Neural cell (in vitro differentiated cells): Measurements from ENCODE around the gene NCKAP5.

ENCODE experiments used
- EP300 ChIP-seq: fragments of 450-650 bp; conservative IDR thresholded peaks from 2 replicates; pipeline ENCODE4 v1.6.1; 2014; ENCODE audit warnings: antibody characterized with exemption, mild to moderate bottlenecking, moderate library complexity; ENCODE audit not compliant: poor library complexity, severe bottlenecking
- EZH2 ChIP-seq: fragments of 200-600, 300-800 bp; shearing (Covaris generic), sonication (generic); IDR thresholded peaks from 2 replicates; pipeline ENCODE4 v1.6.1; 2014; ENCODE audit warnings: antibody characterized with exemption, low read length, borderline replicate concordance, mild to moderate bottlenecking; ENCODE audit not compliant: insufficient read depth, poor library complexity, severe bottlenecking
- MXI1 ChIP-seq: fragments of 450-650 bp; conservative IDR thresholded peaks from 2 replicates; pipeline ENCODE4 v1.6.1; 2014; ENCODE audit warnings: antibody characterized with exemption, mild to moderate bottlenecking; ENCODE audit not compliant: poor library complexity, severe bottlenecking
- RAD21 ChIP-seq: fragments of 450-650 bp; conservative IDR thresholded peaks from 2 replicates; pipeline ENCODE4 v1.6.1; 2014; ENCODE audit warnings: antibody characterized with exemption, mild to moderate bottlenecking, moderate library complexity
- SMC3 ChIP-seq: fragments of 450-650 bp; conservative IDR thresholded peaks from 2 replicates; pipeline ENCODE4 v1.6.1; 2014; ENCODE audit warnings: antibody characterized with exemption, mild to moderate bottlenecking, moderate library complexity; ENCODE audit not compliant: poor library complexity
- TAF1 ChIP-seq: IDR thresholded peaks from 2 replicates; pipeline ENCODE4 v1.6.1; 2012; ENCODE audit warnings: low read depth
- TF ChIP-seq, protein P1 (sequence below): fragments of 450-650 bp; IDR thresholded peaks from 2 replicates; pipeline ENCODE4 v1.5.1; 2014; ENCODE audit warnings: antibody characterized with exemption, mild to moderate bottlenecking, moderate library complexity; ENCODE audit not compliant: poor library complexity, severe bottlenecking

DNA sequence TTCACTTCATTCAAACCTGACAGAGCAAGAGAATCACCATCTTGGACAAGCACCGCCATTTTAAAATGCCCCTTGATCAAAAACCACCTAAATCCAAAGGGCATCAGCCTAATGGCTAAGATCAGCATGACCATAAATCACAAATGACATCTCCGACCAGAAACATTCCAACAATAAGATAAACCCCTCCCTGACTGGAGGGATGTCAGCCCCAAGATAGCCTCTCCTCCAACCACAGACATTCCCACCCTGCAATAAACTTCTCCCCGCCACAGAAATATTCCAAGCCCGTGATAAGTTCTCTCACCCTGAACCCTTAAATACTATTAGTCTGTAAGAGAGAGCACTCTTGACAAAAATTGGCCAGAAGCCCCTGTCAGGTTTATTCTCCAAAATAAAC lies 876.7 kb downstream of the NCKAP5 start:
- TF ChIP-seq, protein P1, sequence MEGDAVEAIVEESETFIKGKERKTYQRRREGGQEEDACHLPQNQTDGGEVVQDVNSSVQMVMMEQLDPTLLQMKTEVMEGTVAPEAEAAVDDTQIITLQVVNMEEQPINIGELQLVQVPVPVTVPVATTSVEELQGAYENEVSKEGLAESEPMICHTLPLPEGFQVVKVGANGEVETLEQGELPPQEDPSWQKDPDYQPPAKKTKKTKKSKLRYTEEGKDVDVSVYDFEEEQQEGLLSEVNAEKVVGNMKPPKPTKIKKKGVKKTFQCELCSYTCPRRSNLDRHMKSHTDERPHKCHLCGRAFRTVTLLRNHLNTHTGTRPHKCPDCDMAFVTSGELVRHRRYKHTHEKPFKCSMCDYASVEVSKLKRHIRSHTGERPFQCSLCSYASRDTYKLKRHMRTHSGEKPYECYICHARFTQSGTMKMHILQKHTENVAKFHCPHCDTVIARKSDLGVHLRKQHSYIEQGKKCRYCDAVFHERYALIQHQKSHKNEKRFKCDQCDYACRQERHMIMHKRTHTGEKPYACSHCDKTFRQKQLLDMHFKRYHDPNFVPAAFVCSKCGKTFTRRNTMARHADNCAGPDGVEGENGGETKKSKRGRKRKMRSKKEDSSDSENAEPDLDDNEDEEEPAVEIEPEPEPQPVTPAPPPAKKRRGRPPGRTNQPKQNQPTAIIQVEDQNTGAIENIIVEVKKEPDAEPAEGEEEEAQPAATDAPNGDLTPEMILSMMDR: no peak
- TF ChIP-seq RAD21 (no peak), EZH2 (no peak), EP300 (no peak), TAF1 (no peak), MXI1 (no peak), SMC3 (no peak)
